EL (cell line): ENCODE measurements around the gene CLTB.
"Not testable (repeated sequence)": the region's sequence is repeated elsewhere in the genome, so short reads cannot be mapped to it uniquely, and the experiment has no call there.

Experiments used
- DNase-seq: peaks from one replicate; pipeline ENCODE4 v3.0.0-alpha.2; 2016

Gene CLTB

GRCh38 chr5:176415952-176416924 is at the start of gene CLTB:
Gene CLTB (minus strand): TSS chr5:176416539. CDS start chr5:176416363, 176 bp downstream.
- peak; percentile 90 for DNase-seq

- no peak for DNase-seq
These were observed 46.9 kb upstream of the CLTB start for GRCh38 chr5:176463113-176463764.

- no peak for DNase-seq
These were observed 45.0 kb upstream of the CLTB start for GRCh38 chr5:176461349-176461748.

- no peak for DNase-seq
These were observed 42.7 kb upstream of the CLTB start for GRCh38 chr5:176458904-176459561.

- no peak for DNase-seq
These were observed 38.5 kb upstream of the CLTB start for GRCh38 chr5:176454724-176455394.

- no peak for DNase-seq
These were observed 33.7 kb upstream of the CLTB start for GRCh38 chr5:176450077-176450476.

GRCh38 chr5:176447978-176448608 is 31.8 kb upstream of the CLTB start, which contains the start of gene FAF2:
Gene FAF2 (plus strand): TSS chr5:176448385. CDS start chr5:176448408, 23 bp downstream.
- peak; percentile 99 for DNase-seq

GRCh38 chr5:176447591-176447977 is 31.2 kb upstream of the CLTB start:
- DNase-seq = no peak

GRCh38 chr5:176446884-176447590 is 30.7 kb upstream of the CLTB start:
- peak; percentile 5 for DNase-seq

GRCh38 chr5:176446028-176446665 is 29.8 kb upstream of the CLTB start:
- no peak for DNase-seq

GRCh38 chr5:176444742-176445141 is 28.4 kb upstream of the CLTB start:
- no peak for DNase-seq

GRCh38 chr5:176442911-176443310 is 26.6 kb upstream of the CLTB start:
- not testable (repeated sequence) for DNase-seq

- DNase-seq = peak; percentile 45
These were observed 25.6 kb upstream of the CLTB start for GRCh38 chr5:176441921-176442323.

- DNase-seq = no peak
These were observed 24.8 kb upstream of the CLTB start for GRCh38 chr5:176440927-176441706.

GRCh38 chr5:176438959-176439757 is 22.8 kb upstream of the CLTB start:
- peak; percentile 85 for DNase-seq

- peak; percentile 39 for DNase-seq
These were observed 20.3 kb upstream of the CLTB start for GRCh38 chr5:176436656-176437055.

- DNase-seq = no peak
These were observed 16.4 kb upstream of the CLTB start for GRCh38 chr5:176432707-176433106.

- DNase-seq = no peak
These were observed 13.6 kb upstream of the CLTB start for GRCh38 chr5:176429972-176430371.

- DNase-seq = peak; percentile 37
These were observed 11.6 kb upstream of the CLTB start for GRCh38 chr5:176427971-176428370.
